NCI-H460 (cell line): ENCODE measurements around the gene AP2B1. TPM values are rescaled to one million over a fixed set of nuclear protein-coding genes. Genes with fewer than 3 reads are reported as not detected.
"Not testable (repeated sequence)": the region's sequence is repeated elsewhere in the genome, so short reads cannot be mapped to it uniquely, and the experiment has no call there.

Source experiments
- DNase-seq: peaks from one replicate; pipeline ENCODE4 v3.0.0-alpha.2; 2016; ENCODE audit warnings: low read depth; ENCODE audit errors: extremely low read depth
- total RNA-seq: library from RNA; depleted of rRNA; stranded (reverse); fragments of >200 nt; shearing (Covaris generic); gene quantifications from 2 replicates; pipeline ENCODE4 v1.2.3, GENCODE V29; 2014

AP2B1 gene
- total RNA-seq, 1 experiment from 2014 or later = 82.8 TPM

- DNase-seq = no peak
Observed at GRCh38 chr17:35569405-35569804, 17.7 kb upstream of the AP2B1 start.

GRCh38 chr17:35575759-35576158 is 11.4 kb upstream of the AP2B1 start:
- no peak for DNase-seq

- DNase-seq = no peak
Observed at GRCh38 chr17:35577830-35578196, 9.3 kb upstream of the AP2B1 start.

GRCh38 chr17:35578197-35578928 is 8.8 kb upstream of the AP2B1 start, which contains the start of gene PEX12:
PEX12 (minus strand) TSS chr17:35578571; CDS start chr17:35578021, 550 bp downstream.
- DNase-seq = peak; percentile 82

GRCh38 chr17:35578929-35579432 is 8.1 kb upstream of the AP2B1 start:
- no peak for DNase-seq

- no peak for DNase-seq
Observed at GRCh38 chr17:35584061-35584460, 3.1 kb upstream of the AP2B1 start.

GRCh38 chr17:35586569-35587073 is 501 bp upstream of the AP2B1 start:
- no peak for DNase-seq

GRCh38 chr17:35588196-35588920 is 1.2 kb downstream of the AP2B1 start:
- DNase-seq = peak; percentile 54

GRCh38 chr17:35596072-35596471 is 8.9 kb downstream of the AP2B1 start:
- DNase-seq = no peak

GRCh38 chr17:35596530-35597233 is 9.6 kb downstream of the AP2B1 start:
- no peak for DNase-seq

- no peak for DNase-seq
Observed at GRCh38 chr17:35597604-35598003, 10.5 kb downstream of the AP2B1 start.

- no peak for DNase-seq
Observed at GRCh38 chr17:35603674-35604073, 16.6 kb downstream of the AP2B1 start.

- DNase-seq = no peak
Observed at GRCh38 chr17:35605678-35606077, 18.6 kb downstream of the AP2B1 start.

GRCh38 chr17:35607239-35607847 is 20.2 kb downstream of the AP2B1 start:
- no peak for DNase-seq

GRCh38 chr17:35609831-35610230 is 22.7 kb downstream of the AP2B1 start:
- DNase-seq = no peak

- DNase-seq = not testable (repeated sequence)
Observed at GRCh38 chr17:35610746-35611145, 23.6 kb downstream of the AP2B1 start.

- peak; percentile 44 for DNase-seq
Observed at GRCh38 chr17:35612924-35613521, 25.9 kb downstream of the AP2B1 start.

- no peak for DNase-seq
Observed at GRCh38 chr17:35614810-35615209, 27.7 kb downstream of the AP2B1 start.

- peak; percentile 58 for DNase-seq
Observed at GRCh38 chr17:35616536-35616935, 29.4 kb downstream of the AP2B1 start.

GRCh38 chr17:35617505-35617904 is 30.4 kb downstream of the AP2B1 start:
- no peak for DNase-seq
